TTC549 (cell line): Measurements from ENCODE around the gene COL16A1.

ENCODE experiments used
- FAIRE-seq: peaks from 2 replicates; lab custom pipeline; 2012; peaks lifted over from hg19 to GRCh38; lab: Jason Lieb, UNC

The COL16A1 gene

GRCh38 chr1:31683997-31684396, 19.8 kb downstream of the COL16A1 start:
- FAIRE-seq: no peak

- no peak for FAIRE-seq
Measured at GRCh38 chr1:31681415-31681814, 22.4 kb downstream of the COL16A1 start.

GRCh38 chr1:31679676-31680230, 24.1 kb downstream of the COL16A1 start:
- FAIRE-seq: no peak

- no peak for FAIRE-seq
Measured at GRCh38 chr1:31679091-31679490, 24.7 kb downstream of the COL16A1 start.

GRCh38 chr1:31678681-31679080, 25.1 kb downstream of the COL16A1 start:
- FAIRE-seq: no peak

GRCh38 chr1:31677949-31678348, 25.9 kb downstream of the COL16A1 start:
- no peak for FAIRE-seq

GRCh38 chr1:31677401-31677800, 26.4 kb downstream of the COL16A1 start:
- FAIRE-seq: no peak

GRCh38 chr1:31675756-31676155, 28.1 kb downstream of the COL16A1 start:
- no peak for FAIRE-seq

- no peak for FAIRE-seq
Measured at GRCh38 chr1:31675161-31675560, 28.7 kb downstream of the COL16A1 start.

- no peak for FAIRE-seq
Measured at GRCh38 chr1:31674626-31675025, 29.2 kb downstream of the COL16A1 start.

- FAIRE-seq: no peak
Measured at GRCh38 chr1:31673433-31673832, 30.4 kb downstream of the COL16A1 start.

GRCh38 chr1:31672986-31673385, 30.8 kb downstream of the COL16A1 start:
- FAIRE-seq: no peak

GRCh38 chr1:31671561-31672201, 32.1 kb downstream of the COL16A1 start:
- FAIRE-seq: no peak

- FAIRE-seq: no peak
Measured at GRCh38 chr1:31671147-31671546, 32.7 kb downstream of the COL16A1 start.

GRCh38 chr1:31670593-31670964, 33.2 kb downstream of the COL16A1 start:
- no peak for FAIRE-seq

GRCh38 chr1:31669786-31670592, 33.8 kb downstream of the COL16A1 start:
- no peak for FAIRE-seq

- no peak for FAIRE-seq
Measured at GRCh38 chr1:31669433-31669785, 34.4 kb downstream of the COL16A1 start.

GRCh38 chr1:31668303-31668883, 35.4 kb downstream of the COL16A1 start:
- FAIRE-seq: no peak

GRCh38 chr1:31667065-31667785, 36.6 kb downstream of the COL16A1 start:
- no peak for FAIRE-seq

GRCh38 chr1:31666263-31666963, 37.4 kb downstream of the COL16A1 start:
- no peak for FAIRE-seq

- FAIRE-seq: no peak
Measured at GRCh38 chr1:31665234-31665878, 38.5 kb downstream of the COL16A1 start.

GRCh38 chr1:31664528-31664927, 39.3 kb downstream of the COL16A1 start:
- FAIRE-seq: no peak
